ENCODE data around the gene GMNN.

GRCh38 chr6:24742216-24742738, 32.5 kb upstream of the GMNN start:
- TF ChIP-seq ARID4B (CRISPR knock-in tag; IDR thresholded peaks at IDR 0.05; ENCODE audit: borderline replicate concordance) (no peak), NR2C2 (CRISPR knock-in tag; IDR thresholded peaks at IDR 0.05) (no peak)
- TF ChIP-seq, protein P1, sequence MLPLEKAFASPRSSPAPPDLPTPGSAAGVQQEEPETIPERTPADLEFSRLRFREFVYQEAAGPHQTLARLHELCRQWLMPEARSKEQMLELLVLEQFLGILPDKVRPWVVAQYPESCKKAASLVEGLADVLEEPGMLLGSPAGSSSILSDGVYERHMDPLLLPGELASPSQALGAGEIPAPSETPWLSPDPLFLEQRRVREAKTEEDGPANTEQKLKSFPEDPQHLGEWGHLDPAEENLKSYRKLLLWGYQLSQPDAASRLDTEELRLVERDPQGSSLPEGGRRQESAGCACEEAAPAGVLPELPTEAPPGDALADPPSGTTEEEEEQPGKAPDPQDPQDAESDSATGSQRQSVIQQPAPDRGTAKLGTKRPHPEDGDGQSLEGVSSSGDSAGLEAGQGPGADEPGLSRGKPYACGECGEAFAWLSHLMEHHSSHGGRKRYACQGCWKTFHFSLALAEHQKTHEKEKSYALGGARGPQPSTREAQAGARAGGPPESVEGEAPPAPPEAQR (CRISPR knock-in tag; IDR thresholded peaks at IDR 0.05): no peak
- TF ChIP-seq, protein P2, sequence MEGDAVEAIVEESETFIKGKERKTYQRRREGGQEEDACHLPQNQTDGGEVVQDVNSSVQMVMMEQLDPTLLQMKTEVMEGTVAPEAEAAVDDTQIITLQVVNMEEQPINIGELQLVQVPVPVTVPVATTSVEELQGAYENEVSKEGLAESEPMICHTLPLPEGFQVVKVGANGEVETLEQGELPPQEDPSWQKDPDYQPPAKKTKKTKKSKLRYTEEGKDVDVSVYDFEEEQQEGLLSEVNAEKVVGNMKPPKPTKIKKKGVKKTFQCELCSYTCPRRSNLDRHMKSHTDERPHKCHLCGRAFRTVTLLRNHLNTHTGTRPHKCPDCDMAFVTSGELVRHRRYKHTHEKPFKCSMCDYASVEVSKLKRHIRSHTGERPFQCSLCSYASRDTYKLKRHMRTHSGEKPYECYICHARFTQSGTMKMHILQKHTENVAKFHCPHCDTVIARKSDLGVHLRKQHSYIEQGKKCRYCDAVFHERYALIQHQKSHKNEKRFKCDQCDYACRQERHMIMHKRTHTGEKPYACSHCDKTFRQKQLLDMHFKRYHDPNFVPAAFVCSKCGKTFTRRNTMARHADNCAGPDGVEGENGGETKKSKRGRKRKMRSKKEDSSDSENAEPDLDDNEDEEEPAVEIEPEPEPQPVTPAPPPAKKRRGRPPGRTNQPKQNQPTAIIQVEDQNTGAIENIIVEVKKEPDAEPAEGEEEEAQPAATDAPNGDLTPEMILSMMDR (IDR thresholded peaks at IDR 0.05): no peak
- TF ChIP-seq, protein P3, sequence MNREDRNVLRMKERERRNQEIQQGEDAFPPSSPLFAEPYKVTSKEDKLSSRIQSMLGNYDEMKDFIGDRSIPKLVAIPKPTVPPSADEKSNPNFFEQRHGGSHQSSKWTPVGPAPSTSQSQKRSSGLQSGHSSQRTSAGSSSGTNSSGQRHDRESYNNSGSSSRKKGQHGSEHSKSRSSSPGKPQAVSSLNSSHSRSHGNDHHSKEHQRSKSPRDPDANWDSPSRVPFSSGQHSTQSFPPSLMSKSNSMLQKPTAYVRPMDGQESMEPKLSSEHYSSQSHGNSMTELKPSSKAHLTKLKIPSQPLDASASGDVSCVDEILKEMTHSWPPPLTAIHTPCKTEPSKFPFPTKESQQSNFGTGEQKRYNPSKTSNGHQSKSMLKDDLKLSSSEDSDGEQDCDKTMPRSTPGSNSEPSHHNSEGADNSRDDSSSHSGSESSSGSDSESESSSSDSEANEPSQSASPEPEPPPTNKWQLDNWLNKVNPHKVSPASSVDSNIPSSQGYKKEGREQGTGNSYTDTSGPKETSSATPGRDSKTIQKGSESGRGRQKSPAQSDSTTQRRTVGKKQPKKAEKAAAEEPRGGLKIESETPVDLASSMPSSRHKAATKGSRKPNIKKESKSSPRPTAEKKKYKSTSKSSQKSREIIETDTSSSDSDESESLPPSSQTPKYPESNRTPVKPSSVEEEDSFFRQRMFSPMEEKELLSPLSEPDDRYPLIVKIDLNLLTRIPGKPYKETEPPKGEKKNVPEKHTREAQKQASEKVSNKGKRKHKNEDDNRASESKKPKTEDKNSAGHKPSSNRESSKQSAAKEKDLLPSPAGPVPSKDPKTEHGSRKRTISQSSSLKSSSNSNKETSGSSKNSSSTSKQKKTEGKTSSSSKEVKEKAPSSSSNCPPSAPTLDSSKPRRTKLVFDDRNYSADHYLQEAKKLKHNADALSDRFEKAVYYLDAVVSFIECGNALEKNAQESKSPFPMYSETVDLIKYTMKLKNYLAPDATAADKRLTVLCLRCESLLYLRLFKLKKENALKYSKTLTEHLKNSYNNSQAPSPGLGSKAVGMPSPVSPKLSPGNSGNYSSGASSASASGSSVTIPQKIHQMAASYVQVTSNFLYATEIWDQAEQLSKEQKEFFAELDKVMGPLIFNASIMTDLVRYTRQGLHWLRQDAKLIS (CRISPR knock-in tag; IDR thresholded peaks at IDR 0.05; ENCODE audit: borderline replicate concordance): no peak
